T-cell (primary cell): Measurements from ENCODE around the gene THAP4. TPM values are rescaled to one million over a fixed set of nuclear protein-coding genes. Genes with fewer than 3 reads are reported as not detected.

Experiments used
- ATAC-seq, 4 experiments: fragments of 200-7000 bp in 3 of 4; fragments of 150-1000 bp in 1 of 4; cut with Tn5 transposase; replicated peaks in 1 of 4; 1 replicate in 3 of 4; 2 replicates in 1 of 4; pipeline ENCODE4 v1.10.0; 2021; ENCODE audit warnings: moderate library complexity in 3 of 4, mild to moderate bottlenecking in 2 of 4, moderate number of reproducible peaks in 1 of 4
- CTCF ChIA-PET, 2 donors: fragments of 300-600 bp; sonication (Branson Sonifier 250); formaldehyde crosslinking; loops; one replicate each; lab custom pipeline; 2022; ENCODE audit warnings: antibody characterized with exemption in 2 of 2; lab: Charles Lee
- POLR2A ChIA-PET, 2 donors: fragments of 300-600 bp; sonication (Branson Sonifier 250); formaldehyde crosslinking; loops; one replicate each; lab custom pipeline; 2022; ENCODE audit warnings: antibody characterized with exemption in 2 of 2; lab: Charles Lee
- DNase-seq, 35 experiments: peaks; one replicate each; pipeline versions ENCODE4 v3.0.0 to v3.0.0-alpha.2; 2013 to 2023
- H3K27ac ChIP-seq: one replicate; pipeline ENCODE4 v1.5.1; 2013; ENCODE audit warnings: low read length
- H3K27me3 ChIP-seq, 2 experiments: replicated peaks in 1 of 2; 1 replicate in 1 of 2; 2 replicates in 1 of 2; pipeline versions ENCODE4 v1.6.1 to v1.7.0; 2013; ENCODE audit warnings: low read length in 1 of 2, mixed read lengths in 1 of 2; ENCODE audit not compliant: control insufficient read depth in 2 of 2, insufficient read depth in 2 of 2; ENCODE audit errors: extremely low read depth in 1 of 2
- H3K36me3 ChIP-seq, 2 donors: 1 replicate in 1 of 2; 2 replicates in 1 of 2; pipeline versions ENCODE4 v1.6.1 to v1.7.0; 2013; ENCODE audit warnings: low read length in 1 of 2; ENCODE audit not compliant: control insufficient read depth in 2 of 2, insufficient read depth in 1 of 2; ENCODE audit errors: extremely low read depth in 1 of 2
- H3K4me1 ChIP-seq, 2 experiments: 1 replicate in 1 of 2; 2 replicates in 1 of 2; pipeline versions ENCODE4 v1.6.1 to v1.7.0; 2013; ENCODE audit warnings: low read length in 2 of 2, mixed read lengths in 1 of 2; ENCODE audit not compliant: insufficient read depth in 2 of 2, control insufficient read depth in 1 of 2; ENCODE audit errors: extremely low read depth in 1 of 2
- H3K4me3 ChIP-seq, 2 donors: 1 replicate in 1 of 2; 2 replicates in 1 of 2; pipeline versions ENCODE4 v1.5.1 to v1.7.0; 2013; ENCODE audit warnings: mild to moderate bottlenecking in 2 of 2, low read length in 1 of 2, moderate library complexity in 1 of 2; ENCODE audit not compliant: control insufficient read depth in 1 of 2; ENCODE audit errors: extremely low read depth in 1 of 2
- H3K9me3 ChIP-seq: 2 replicates; pipeline ENCODE4 v1.7.0; 2013
- H3K27ac Mint-ChIP-seq, 2 donors: one replicate each; pipeline ENCODE4 v1.8.0; 2020 to 2021; ENCODE audit warnings: mild to moderate bottlenecking in 2 of 2, mixed read lengths in 2 of 2
- H3K27me3 Mint-ChIP-seq, 2 donors: one replicate each; pipeline ENCODE4 v1.8.0; 2021 to 2022; ENCODE audit warnings: mixed read lengths in 2 of 2
- H3K36me3 Mint-ChIP-seq: one replicate; pipeline ENCODE4 v1.8.0; 2021; ENCODE audit warnings: mixed read lengths
- H3K4me1 Mint-ChIP-seq, 3 donors: one replicate each; pipeline ENCODE4 v1.8.0; 2020 to 2022; ENCODE audit warnings: mixed read lengths in 3 of 3, mild to moderate bottlenecking in 1 of 3
- H3K4me3 Mint-ChIP-seq, 3 donors: one replicate each; pipeline ENCODE4 v1.8.0; 2020 to 2022; ENCODE audit warnings: mild to moderate bottlenecking in 3 of 3, mixed read lengths in 3 of 3, moderate library complexity in 3 of 3
- H3K9me3 Mint-ChIP-seq, 3 donors: one replicate each; pipeline ENCODE4 v1.8.0; 2020 to 2022; ENCODE audit warnings: mixed read lengths in 3 of 3
- WGBS: methylation state at CpG from one replicate; pipeline ENCODE4 v1.1.5; 2013; ENCODE audit warnings: missing lambda C conversion rate; ENCODE audit not compliant: insufficient coverage; 5-methylcytosine and 5-hydroxymethylcytosine counted together
- total RNA-seq, 35 experiments: library from RNA in 6 of 35; stranded (reverse) in 6 of 35; fragments of 120-200 nt in 1 of 35; gene quantifications; one replicate each; pipeline versions ENCODE4 v1.2.1 to v1.2.4 and lab custom pipeline; 2013 to 2026

Gene THAP4
- total RNA-seq, 5 donors from 2014 or later (not counting 1 experiment from before 2014, with no cell fraction given) = 27.3 to 34.5 (median 29.7) TPM

DNA sequence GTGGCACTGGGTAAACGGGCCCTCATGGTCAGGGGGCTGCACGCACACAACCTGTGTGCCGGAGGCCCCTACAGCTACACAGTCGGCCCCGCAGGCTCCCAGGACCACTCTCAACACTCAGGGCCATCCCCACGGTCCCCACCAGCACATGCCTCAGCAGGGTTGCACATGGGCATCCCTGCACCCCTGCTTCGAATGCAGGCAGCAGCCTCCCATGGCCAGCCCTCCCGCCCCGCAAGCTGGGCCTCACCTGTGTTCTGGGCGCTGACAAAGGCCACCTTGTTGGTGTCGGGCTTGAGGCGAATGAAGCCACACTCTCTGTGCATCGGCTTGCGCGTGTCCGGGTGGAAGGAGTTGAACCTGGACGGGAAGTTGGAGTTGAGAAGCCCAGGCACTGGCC, 34.2 kb downstream of the THAP4 start:
- ChIA-PET POLR2A (no interaction called here), CTCF (no interaction called here)
- Histone ChIP-seq H3K4me3 (no peak overlapping the region), H3K4me1 (no peaks in the 10 kb centered on the region), H3K36me3 (peaks cover 0 to 40% of the 10 kb centered on the region in 2 donors), H3K9me3 (no peaks in the 10 kb centered on the region), H3K27ac (no peak overlapping the region), H3K27me3 (no peaks in the 10 kb centered on the region)
- no peak overlapping the region for H3K4me3 Mint-ChIP-seq
- 99% methylated on average over 17 of the region's 17 CpGs for WGBS
- no peaks in the 10 kb centered on the region for H3K9me3 Mint-ChIP-seq
- no peak overlapping the region for H3K27ac Mint-ChIP-seq
- peaks cover 30% of the 10 kb centered on the region for H3K36me3 Mint-ChIP-seq
- no peaks in the 10 kb centered on the region for H3K4me1 Mint-ChIP-seq
- no peaks in the 10 kb centered on the region for H3K27me3 Mint-ChIP-seq
- DNase-seq (no peak), ATAC-seq (no peak)

DNA sequence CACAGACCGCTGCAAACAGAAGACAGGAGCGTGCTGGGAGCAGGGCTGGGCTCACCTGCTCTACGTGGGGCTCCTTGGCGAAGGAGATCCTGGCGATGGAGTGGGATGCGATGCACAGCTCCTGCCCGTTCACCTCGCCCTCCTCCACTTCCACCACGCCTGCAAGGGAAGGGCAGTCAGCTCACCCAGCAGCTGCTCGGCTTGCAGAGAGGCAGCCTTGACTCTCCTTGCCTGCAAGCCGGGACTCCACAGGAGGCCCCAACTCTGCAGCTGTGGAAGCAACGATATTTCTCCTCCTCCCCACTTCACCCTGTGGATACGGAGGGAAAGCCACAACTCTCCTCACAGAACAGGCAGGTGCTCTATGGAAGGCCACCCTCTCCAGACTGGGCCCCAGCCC, 35.1 kb downstream of the THAP4 start:
- DNase-seq = no peak
- 90% methylated on average over 12 of the region's 13 CpGs for WGBS
- CTCF ChIA-PET = no interaction called here
- peaks cover 0 to 40% of the 10 kb centered on the region in 2 donors for H3K36me3 ChIP-seq
- no peaks in the 10 kb centered on the region for H3K27me3 Mint-ChIP-seq
- POLR2A ChIA-PET = no interaction called here
- no peak for ATAC-seq
- no peaks in the 10 kb centered on the region for H3K9me3 Mint-ChIP-seq
- H3K4me3 Mint-ChIP-seq = no peak overlapping the region
- no peak overlapping the region for H3K27ac ChIP-seq
- H3K4me1 ChIP-seq = no peaks in the 10 kb centered on the region
- no peaks in the 10 kb centered on the region for H3K4me1 Mint-ChIP-seq
- no peak overlapping the region for H3K27ac Mint-ChIP-seq
- H3K9me3 ChIP-seq = no peaks in the 10 kb centered on the region
- no peak overlapping the region for H3K4me3 ChIP-seq
- peaks cover 36% of the 10 kb centered on the region for H3K36me3 Mint-ChIP-seq
- no peaks in the 10 kb centered on the region for H3K27me3 ChIP-seq

DNA sequence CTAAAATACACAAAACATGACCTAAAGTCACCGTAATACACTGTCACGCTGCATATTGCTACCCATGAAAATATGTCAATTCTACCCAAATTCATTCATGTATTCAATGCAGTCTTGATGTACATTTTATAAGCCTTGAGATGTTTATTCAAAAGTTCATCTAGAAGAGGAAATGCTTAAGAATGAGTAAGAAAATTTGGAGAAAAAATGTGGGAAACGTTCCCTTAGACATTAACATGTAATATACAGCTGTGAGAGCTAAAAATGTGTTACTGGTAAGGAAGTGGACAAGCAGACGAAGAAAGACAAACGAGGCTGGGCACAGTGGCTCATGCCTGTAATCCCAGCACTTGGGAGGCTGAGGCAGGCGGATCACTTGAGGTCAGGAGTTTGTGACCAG, 37.3 kb downstream of the THAP4 start:
- ATAC-seq (no peak), DNase-seq (no peak)
- H3K27me3 ChIP-seq = no peaks in the 10 kb centered on the region
- H3K4me1 ChIP-seq = no peaks in the 10 kb centered on the region
- no peaks in the 10 kb centered on the region for H3K9me3 ChIP-seq
- CTCF ChIA-PET = no interaction called here
- no peak overlapping the region for H3K27ac ChIP-seq
- Mint-ChIP-seq H3K27ac (no peak overlapping the region), H3K36me3 (peaks cover 36% of the 10 kb centered on the region), H3K9me3 (no peaks in the 10 kb centered on the region), H3K4me3 (no peak overlapping the region), H3K4me1 (no peaks in the 10 kb centered on the region), H3K27me3 (no peaks in the 10 kb centered on the region)
- 100% methylated on average over 3 of the region's 6 CpGs for WGBS
- H3K36me3 ChIP-seq = peaks cover under 1 to 27% of the 10 kb centered on the region in 2 donors
- H3K4me3 ChIP-seq = no peak overlapping the region
- POLR2A ChIA-PET = no interaction called here

DNA sequence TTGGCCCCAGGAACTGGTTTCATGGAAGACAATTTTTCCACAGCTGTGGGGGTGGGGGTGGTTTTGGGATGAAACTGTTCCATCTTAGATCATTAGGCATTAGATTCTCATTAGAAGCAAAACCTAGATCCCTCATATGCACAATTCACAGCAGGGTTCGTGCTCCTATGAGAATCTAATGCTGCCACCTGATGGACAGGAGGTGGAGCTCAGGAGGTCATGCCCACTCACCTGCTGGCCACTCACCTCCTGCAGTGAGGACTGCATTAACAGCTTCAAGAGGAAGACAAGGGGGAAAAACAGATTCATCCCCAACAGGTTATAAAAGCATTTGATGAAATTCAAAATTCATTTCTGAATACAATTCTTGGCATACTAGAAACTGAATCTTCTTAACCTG, 38.5 kb downstream of the THAP4 start:
- ChIA-PET POLR2A (no interaction called here), CTCF (interaction anchor here in 1 of 2 donors (1.2 kb wide), 1 partner anchor 11 kb away, joined by 3 read pairs; no protein-coding TSS in a partner anchor)
- no peaks in the 10 kb centered on the region for H3K9me3 ChIP-seq
- Mint-ChIP-seq H3K4me1 (no peaks in the 10 kb centered on the region), H3K4me3 (no peak overlapping the region), H3K9me3 (no peaks in the 10 kb centered on the region), H3K36me3 (peaks cover 37% of the 10 kb centered on the region), H3K27me3 (no peaks in the 10 kb centered on the region), H3K27ac (no peak overlapping the region)
- DNase-seq (peak in 1 of 35 experiments; percentile 5), ATAC-seq (peak in 1 of 4 experiments; percentile 51)
- no peaks in the 10 kb centered on the region for H3K4me1 ChIP-seq
- WGBS = 50% methylated on average over 1 of the region's 1 CpG
- H3K27ac ChIP-seq = no peak overlapping the region
- no peaks in the 10 kb centered on the region for H3K27me3 ChIP-seq
- H3K4me3 ChIP-seq = no peak overlapping the region
- peaks cover 9 to 23% of the 10 kb centered on the region in 2 donors for H3K36me3 ChIP-seq

DNA sequence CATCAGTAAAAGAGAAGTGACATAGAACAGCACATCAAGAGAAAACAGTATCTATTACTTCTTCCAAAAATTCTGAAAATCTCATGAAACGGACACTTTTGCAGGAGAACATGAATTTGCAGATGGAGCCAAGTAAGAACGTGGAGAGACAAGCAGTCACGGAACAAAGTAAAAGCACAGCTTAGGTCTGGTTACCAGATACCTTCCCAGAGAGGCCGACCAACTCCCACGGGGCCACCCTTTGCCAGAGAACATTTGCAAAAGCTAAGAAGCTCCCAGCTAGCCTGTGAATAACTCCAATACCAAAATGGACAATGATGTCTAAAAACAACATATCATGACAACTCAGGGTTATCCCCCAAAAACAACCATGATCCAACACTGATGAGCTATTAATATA, 38.9 kb downstream of the THAP4 start:
- H3K27me3 Mint-ChIP-seq = no peaks in the 10 kb centered on the region
- Histone ChIP-seq H3K4me3 (no peak overlapping the region), H3K27me3 (no peaks in the 10 kb centered on the region), H3K36me3 (peaks cover 9 to 22% of the 10 kb centered on the region in 2 donors), H3K27ac (no peak overlapping the region), H3K9me3 (no peaks in the 10 kb centered on the region), H3K4me1 (no peaks in the 10 kb centered on the region)
- H3K9me3 Mint-ChIP-seq = no peaks in the 10 kb centered on the region
- no peak overlapping the region for H3K27ac Mint-ChIP-seq
- no peak for DNase-seq
- ChIA-PET POLR2A (no interaction called here), CTCF (interaction anchor here in 1 of 2 donors (1.2 kb wide), 1 partner anchor 12 kb away, joined by 3 read pairs; no protein-coding TSS in a partner anchor)
- peaks cover 36% of the 10 kb centered on the region for H3K36me3 Mint-ChIP-seq
- no peak for ATAC-seq
- 91% methylated on average over 4 of the region's 5 CpGs for WGBS
- no peaks in the 10 kb centered on the region for H3K4me1 Mint-ChIP-seq
- no peak overlapping the region for H3K4me3 Mint-ChIP-seq

DNA sequence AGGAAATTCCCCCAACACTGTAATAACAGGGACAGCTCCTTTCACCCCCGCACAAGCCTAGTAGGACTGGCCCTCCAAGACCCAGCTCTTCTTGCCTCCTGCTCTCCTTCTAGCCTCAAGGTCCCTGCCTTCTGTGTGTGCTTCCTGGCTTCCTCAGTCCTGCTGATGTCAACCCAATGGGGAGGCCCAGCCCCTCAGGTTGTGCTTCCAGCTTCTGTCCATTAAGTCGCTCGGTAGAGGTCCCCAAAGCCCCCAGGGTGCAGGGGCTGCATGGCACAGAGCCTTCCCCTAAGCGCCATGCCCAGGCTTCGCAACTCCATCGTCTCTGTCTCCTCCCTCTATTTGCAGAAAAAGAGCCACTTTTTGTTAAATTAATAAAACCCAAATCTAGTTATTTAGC, 39.4 kb downstream of the THAP4 start:
- no peak overlapping the region for H3K27ac ChIP-seq
- no peaks in the 10 kb centered on the region for H3K4me1 ChIP-seq
- no peaks in the 10 kb centered on the region for H3K4me1 Mint-ChIP-seq
- peaks cover 9 to 22% of the 10 kb centered on the region in 2 donors for H3K36me3 ChIP-seq
- H3K4me3 ChIP-seq = no peak overlapping the region
- H3K36me3 Mint-ChIP-seq = peaks cover 36% of the 10 kb centered on the region
- ChIA-PET POLR2A (no interaction called here), CTCF (no interaction called here)
- H3K9me3 ChIP-seq = no peaks in the 10 kb centered on the region
- no peak overlapping the region for H3K4me3 Mint-ChIP-seq
- ATAC-seq = no peak
- H3K27ac Mint-ChIP-seq = no peak overlapping the region
- H3K27me3 ChIP-seq = no peaks in the 10 kb centered on the region
- WGBS = 98% methylated on average over 4 of the region's 6 CpGs
- H3K9me3 Mint-ChIP-seq = no peaks in the 10 kb centered on the region
- no peak for DNase-seq
- H3K27me3 Mint-ChIP-seq = no peaks in the 10 kb centered on the region
